GM19438 (cell line): ENCODE data around the gene CUL1.

Experiments
- ATAC-seq: cut with Tn5 transposase; IDR thresholded peaks from one replicate; pipeline ENCODE4 v1.9.1; 2021; ENCODE audit warnings: low read depth; ENCODE audit not compliant: unreplicated experiment

The CUL1 gene

GRCh38 chr7:148799893-148800555, 101.3 kb downstream of the CUL1 start:
- ATAC-seq: no peak

- ATAC-seq: no peak
Observed at GRCh38 chr7:148800677-148801076, 102.0 kb downstream of the CUL1 start.

- no peak for ATAC-seq
Observed at GRCh38 chr7:148802101-148802493, 103.4 kb downstream of the CUL1 start.

GRCh38 chr7:148803094-148803493, 104.4 kb downstream of the CUL1 start:
- ATAC-seq: no peak

GRCh38 chr7:148804343-148805235, 105.9 kb downstream of the CUL1 start:
- ATAC-seq: no peak

GRCh38 chr7:148806187-148806586, 107.5 kb downstream of the CUL1 start:
- no peak for ATAC-seq

GRCh38 chr7:148807436-148807835, 108.7 kb downstream of the CUL1 start:
- no peak for ATAC-seq

GRCh38 chr7:148809856-148810255, 111.2 kb downstream of the CUL1 start:
- no peak for ATAC-seq

- no peak for ATAC-seq
Observed at GRCh38 chr7:148811892-148812291, 113.2 kb downstream of the CUL1 start.

GRCh38 chr7:148813890-148814289, 115.2 kb downstream of the CUL1 start:
- ATAC-seq: no peak

- no peak for ATAC-seq
Observed at GRCh38 chr7:148814922-148815559, 116.3 kb downstream of the CUL1 start.

GRCh38 chr7:148815612-148816011, 116.9 kb downstream of the CUL1 start:
- no peak for ATAC-seq

GRCh38 chr7:148819697-148820360, 121.1 kb downstream of the CUL1 start:
- no peak for ATAC-seq

GRCh38 chr7:148821422-148821821, 122.7 kb downstream of the CUL1 start:
- no peak for ATAC-seq

- no peak for ATAC-seq
Observed at GRCh38 chr7:148824864-148825263, 126.2 kb downstream of the CUL1 start.

- ATAC-seq: no peak
Observed at GRCh38 chr7:148825338-148825737, 126.6 kb downstream of the CUL1 start.

GRCh38 chr7:148828965-148829364, 130.3 kb downstream of the CUL1 start:
- no peak for ATAC-seq

GRCh38 chr7:148830897-148831692, 132.4 kb downstream of the CUL1 start:
- no peak for ATAC-seq

GRCh38 chr7:148831782-148832181, 133.1 kb downstream of the CUL1 start:
- ATAC-seq: no peak

GRCh38 chr7:148834605-148835004, 135.9 kb downstream of the CUL1 start:
- ATAC-seq: no peak
